Heart left ventricle (tissue), 16 donors: Measurements from ENCODE around the gene MTSS2. TPM values are rescaled to one million over a fixed set of nuclear protein-coding genes. Genes with fewer than 3 reads are reported as not detected.

Source experiments
- ATAC-seq, 4 donors: fragments of 200-7000 bp; cut with Tn5 transposase; one replicate each; pipeline ENCODE4 v1.9.1; 2020 to 2022; ENCODE audit warnings: moderate library complexity in 4 of 4, mild to moderate bottlenecking in 3 of 4, moderate number of reproducible peaks in 1 of 4
- DNase-seq, 5 donors: peaks; one replicate each; pipeline ENCODE4 v3.0.0-alpha.2; 2020
- H3K27ac ChIP-seq, 12 donors: fragments of 200-600 bp; sonication (generic) in 4 of 12; one replicate each; pipeline versions ENCODE4 v1.5.0 to v1.8.0; 2016 to 2022; ENCODE audit warnings: mild to moderate bottlenecking in 2 of 12
- H3K27me3 ChIP-seq, 9 donors: fragments of 200-600 bp; sonication (generic) in 2 of 9; one replicate each; pipeline versions ENCODE4 v1.5.1 to v1.8.0; 2016 to 2022; ENCODE audit warnings: mild to moderate bottlenecking in 3 of 9
- H3K36me3 ChIP-seq, 9 donors: fragments of 200-600 bp; sonication (generic) in 2 of 9; one replicate each; pipeline versions ENCODE4 v1.5.0 to v1.8.0; 2018 to 2022; ENCODE audit warnings: mild to moderate bottlenecking in 2 of 9
- H3K4me1 ChIP-seq, 12 donors: fragments of 200-600 bp; sonication (generic) in 4 of 12; one replicate each; pipeline versions ENCODE4 v1.5.0 to v1.8.0; 2016 to 2022; ENCODE audit warnings: mild to moderate bottlenecking in 3 of 12
- H3K4me3 ChIP-seq, 12 donors: fragments of 200-600 bp; sonication (generic) in 4 of 12; one replicate each; pipeline versions ENCODE4 v1.5.0 to v1.8.0; 2017 to 2022; ENCODE audit warnings: mild to moderate bottlenecking in 9 of 12, moderate library complexity in 4 of 12
- H3K9me3 ChIP-seq, 12 donors: fragments of 200-600 bp; sonication (generic) in 4 of 12; one replicate each; pipeline versions ENCODE4 v1.5.0 to v1.8.0; 2016 to 2022; ENCODE audit warnings: mild to moderate bottlenecking in 1 of 12
- POLR2A ChIP-seq, 2 donors: fragments of 450-650 bp; IDR thresholded peaks; one replicate each; pipeline ENCODE4 v1.6.1; 2017; ENCODE audit warnings: antibody characterized with exemption in 2 of 2, mild to moderate bottlenecking in 2 of 2, moderate library complexity in 2 of 2
- WGBS, 4 donors: extraction: QIAGEN DNeasy Blood & Tissue Kit in 2 of 4; methylation state at CpG; one replicate each; pipeline versions ENCODE4 v1.1.5 to v1.1.7; 2013 to 2018; 5-methylcytosine and 5-hydroxymethylcytosine counted together
- intact Hi-C, 10 donors: fragments of 100-400 bp; cut with DNase I; formaldehyde crosslinking; loops; one replicate each; pipeline versions ENCODE4 v1.11.1 to v1.14.2; 2022
- polyA plus RNA-seq, 2 donors: library from polyadenylated mRNA; stranded (reverse); fragments of 200-250 nt; gene quantifications; one replicate each; pipeline ENCODE4 v1.2.3, GENCODE V29; 2013
- total RNA-seq, 9 donors: library from RNA; depleted of rRNA in 2 of 9; stranded (reverse); fragments of >200 nt in 2 of 9; fragmentation: NEBNext Ultra II Directional in 3 of 9; extraction: Animal tissue kit (Norgen Biotek cat#: 25700) in 3 of 9; gene quantifications; one replicate each; pipeline versions ENCODE4 v1.1.0 to v1.2.4, GENCODE V29; 2016 to 2023
- TF ChIP-seq, protein P1 (sequence below), 12 donors: fragments of 200-600 bp; sonication (generic) in 4 of 12; IDR thresholded peaks; one replicate each; pipeline versions ENCODE4 v1.5.0 to v1.8.0; 2018 to 2022; ENCODE audit warnings: antibody characterized with exemption in 12 of 12, mild to moderate bottlenecking in 5 of 12
- donor health status: ischemic (EF 13 %, LVEDD 7.1; RV severe dilation, severe dysfunction).
- donor health status: healthy with polysubstance abuse.
- donor health status: DM: no; HTN: yes; CAD: no.
- donor health status: DM: no; HTN: no; CAD: no.
- donor health status: ischemic (EF 25% LVEDD 6.9; RV normal size, moderate dysfunction).
- donor health status: ischemic (EF 25% LVEDD 5.7; RV mildly dilated, moderate dysfunction).
- donor health status: healthy.
- donor health status: DM: yes; HTN: yes; CAD: no.
- donor health status: ischemic (EF 35%, LVEDD 5.7; RV mildly dilated, moderate dysfunction).
- donor health status: nonischemic (EF 11% LVEDD 7.7; RV severe dilation, severe dysfunction).
- donor health status: DM: yes; HTN: yes; CAD: no.
- donor health status: PGD.
- donor health status: ischemic (EF 29% LVEDD 5.4; RV normal size, mild dysfunction).
- donor health status: nonischemic (EF 23%, LVEDD 6.1; RV moderate dilation, normal function).

The MTSS2 gene
- total and polyA plus RNA-seq, 11 donors, result 51.9 to 97.1 (median 72.2) TPM

DNA sequence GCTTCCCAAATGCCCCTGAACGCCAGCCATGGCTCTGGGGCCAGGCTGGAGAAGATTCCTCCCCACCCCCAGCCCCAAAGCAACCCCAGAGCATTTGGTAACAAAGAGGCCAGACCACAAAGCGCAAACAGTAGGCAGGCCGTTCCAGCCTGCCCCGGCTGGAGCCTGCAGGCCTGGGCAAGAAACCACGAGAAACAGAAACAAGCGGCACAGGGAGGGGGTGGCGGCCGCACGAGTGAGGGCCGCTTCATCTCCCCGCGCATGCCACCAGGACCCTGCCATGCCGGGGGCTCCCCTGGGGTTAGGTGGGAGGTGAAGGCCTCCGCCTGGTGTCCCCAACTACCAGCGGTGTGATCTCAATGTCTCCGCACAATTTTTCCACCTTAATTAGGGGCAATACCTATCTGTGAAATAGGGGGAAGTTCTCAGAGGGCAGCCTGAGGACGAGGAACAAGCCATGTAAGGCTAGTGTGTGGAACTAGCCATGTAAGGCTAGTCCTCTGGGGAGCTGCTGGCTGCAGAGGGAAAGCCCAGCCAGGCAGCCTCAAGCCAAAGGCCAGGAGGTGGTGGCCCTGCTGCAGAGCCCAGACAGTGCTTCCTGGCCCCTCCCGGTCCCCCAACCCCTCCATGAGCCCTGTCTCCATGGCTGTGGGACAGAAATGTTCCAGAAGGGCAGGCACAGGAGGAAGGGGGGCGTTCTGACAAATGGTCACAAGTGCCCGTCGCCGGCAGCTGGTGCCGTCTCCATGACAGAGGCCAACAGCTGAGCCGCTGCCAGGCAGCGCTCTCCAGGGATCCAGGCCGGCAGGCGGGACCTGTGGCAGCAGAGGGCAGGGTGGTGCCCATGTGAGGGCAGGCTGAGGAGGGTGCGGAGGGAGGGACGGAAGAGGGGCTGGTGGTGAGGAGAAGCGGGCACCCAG, 14.5 kb upstream of the MTSS2 start:
- TF ChIP-seq, protein P1, sequence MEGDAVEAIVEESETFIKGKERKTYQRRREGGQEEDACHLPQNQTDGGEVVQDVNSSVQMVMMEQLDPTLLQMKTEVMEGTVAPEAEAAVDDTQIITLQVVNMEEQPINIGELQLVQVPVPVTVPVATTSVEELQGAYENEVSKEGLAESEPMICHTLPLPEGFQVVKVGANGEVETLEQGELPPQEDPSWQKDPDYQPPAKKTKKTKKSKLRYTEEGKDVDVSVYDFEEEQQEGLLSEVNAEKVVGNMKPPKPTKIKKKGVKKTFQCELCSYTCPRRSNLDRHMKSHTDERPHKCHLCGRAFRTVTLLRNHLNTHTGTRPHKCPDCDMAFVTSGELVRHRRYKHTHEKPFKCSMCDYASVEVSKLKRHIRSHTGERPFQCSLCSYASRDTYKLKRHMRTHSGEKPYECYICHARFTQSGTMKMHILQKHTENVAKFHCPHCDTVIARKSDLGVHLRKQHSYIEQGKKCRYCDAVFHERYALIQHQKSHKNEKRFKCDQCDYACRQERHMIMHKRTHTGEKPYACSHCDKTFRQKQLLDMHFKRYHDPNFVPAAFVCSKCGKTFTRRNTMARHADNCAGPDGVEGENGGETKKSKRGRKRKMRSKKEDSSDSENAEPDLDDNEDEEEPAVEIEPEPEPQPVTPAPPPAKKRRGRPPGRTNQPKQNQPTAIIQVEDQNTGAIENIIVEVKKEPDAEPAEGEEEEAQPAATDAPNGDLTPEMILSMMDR (IDR thresholded peaks at IDR 0.05), result peak in 3 of 12 donors; percentile 4 to 35 (median 27)
- no peak for TF ChIP-seq POLR2A (IDR thresholded peaks at IDR 0.05)
- 69 to 74% (median 72%) methylated on average over 25 to 30 of the region's 30 CpGs for WGBS, 4 donors
- DNase-seq (peak; percentile 73 to 89 (median 80)), ATAC-seq (peak; percentile 71 to 84 (median 76))
- H3K9me3 ChIP-seq, result no peaks in the 10 kb centered on the region
- peaks cover 0 to 7% (median 0%) of the 10 kb centered on the region in 9 donors for H3K36me3 ChIP-seq
- intact Hi-C loops, result loop anchor here in 2 of 10 donors (5.0 kb wide), 1 partner anchor 37 kb away; no protein-coding TSS in a partner anchor
- H3K27ac ChIP-seq, result peak overlapping the region; percentile 36 to 96 (median 72)
- no peak overlapping the region for H3K4me3 ChIP-seq
- H3K27me3 ChIP-seq, result no peaks in the 10 kb centered on the region
- peaks cover 0 to 87% (median 57%) of the 10 kb centered on the region in 12 donors for H3K4me1 ChIP-seq

DNA sequence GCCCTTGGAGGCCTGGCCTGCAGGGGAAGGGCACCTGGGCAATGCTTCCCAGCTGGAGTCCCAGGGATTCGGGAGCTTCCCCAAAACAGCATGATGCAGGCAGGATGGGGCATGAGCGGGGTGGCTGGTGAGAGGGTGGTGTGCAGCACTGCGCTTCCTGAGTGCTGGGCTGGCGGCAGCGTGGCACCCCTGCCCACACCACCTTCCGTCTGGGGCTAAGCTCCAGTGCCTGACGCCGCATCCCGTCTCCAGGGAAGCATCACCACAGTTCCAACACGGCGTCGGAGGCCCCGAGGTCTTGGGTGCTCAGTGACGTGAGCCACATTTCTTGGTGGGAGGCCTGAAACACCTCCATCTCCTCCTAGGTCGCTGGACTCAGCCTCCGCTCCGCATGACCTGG, 13.8 kb upstream of the MTSS2 start:
- intact Hi-C loops, result loop anchor here in 2 of 10 donors (5.0 kb wide), 1 partner anchor 38 kb away; no protein-coding TSS in a partner anchor
- peaks cover 0 to 94% (median 64%) of the 10 kb centered on the region in 12 donors for H3K4me1 ChIP-seq
- peaks cover 0 to 7% (median 0%) of the 10 kb centered on the region in 9 donors for H3K36me3 ChIP-seq
- no peak for ATAC-seq
- H3K4me3 ChIP-seq, result no peak overlapping the region
- no peak for DNase-seq
- H3K9me3 ChIP-seq, result no peaks in the 10 kb centered on the region
- no peaks in the 10 kb centered on the region for H3K27me3 ChIP-seq
- H3K27ac ChIP-seq, result peak overlapping the region in 9 of 12 donors; percentile 49 to 96 (median 75)
- TF ChIP-seq, protein P1 (IDR thresholded peaks at IDR 0.05), result no peak
- no peak for TF ChIP-seq POLR2A (IDR thresholded peaks at IDR 0.05)
- WGBS, 4 donors, result 88 to 96% (median 92%) methylated on average over 7 to 17 of the region's 17 CpGs

DNA sequence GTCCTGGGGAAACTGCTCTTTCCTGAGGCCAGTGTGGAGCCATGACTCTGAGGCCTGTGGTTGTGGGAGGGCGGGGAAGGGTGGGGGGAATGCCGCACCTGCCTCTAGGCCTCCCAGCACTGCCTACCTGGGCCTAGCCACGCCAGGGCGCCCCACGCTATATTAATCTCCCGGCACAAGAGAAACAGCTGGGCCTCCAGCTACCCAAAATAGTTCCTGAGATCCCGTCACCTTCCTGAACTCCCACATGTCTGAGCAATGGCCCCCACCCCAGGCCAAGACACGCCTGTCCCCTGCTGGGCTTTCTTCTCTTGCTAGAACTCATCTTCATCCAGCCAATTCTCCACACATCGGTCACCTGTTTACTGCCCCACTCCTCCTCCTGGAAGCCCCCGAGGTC, 13.0 kb upstream of the MTSS2 start:
- WGBS, 4 donors, result 81 to 87% (median 84%) methylated on average over 5 to 10 of the region's 10 CpGs
- TF ChIP-seq POLR2A (IDR thresholded peaks at IDR 0.05), result no peak
- TF ChIP-seq, protein P1 (IDR thresholded peaks at IDR 0.05), result no peak
- Histone ChIP-seq H3K4me1 (peaks cover 0 to 98% (median 69%) of the 10 kb centered on the region in 12 donors), H3K36me3 (peaks cover 0 to 7% (median 0%) of the 10 kb centered on the region in 9 donors), H3K27me3 (no peaks in the 10 kb centered on the region), H3K27ac (peak overlapping the region in 3 of 12 donors; percentile 75 to 96 (median 95)), H3K4me3 (no peak overlapping the region), H3K9me3 (no peaks in the 10 kb centered on the region)
- DNase-seq, result no peak
- intact Hi-C loops, result no loop called here
- ATAC-seq, result no peak

DNA sequence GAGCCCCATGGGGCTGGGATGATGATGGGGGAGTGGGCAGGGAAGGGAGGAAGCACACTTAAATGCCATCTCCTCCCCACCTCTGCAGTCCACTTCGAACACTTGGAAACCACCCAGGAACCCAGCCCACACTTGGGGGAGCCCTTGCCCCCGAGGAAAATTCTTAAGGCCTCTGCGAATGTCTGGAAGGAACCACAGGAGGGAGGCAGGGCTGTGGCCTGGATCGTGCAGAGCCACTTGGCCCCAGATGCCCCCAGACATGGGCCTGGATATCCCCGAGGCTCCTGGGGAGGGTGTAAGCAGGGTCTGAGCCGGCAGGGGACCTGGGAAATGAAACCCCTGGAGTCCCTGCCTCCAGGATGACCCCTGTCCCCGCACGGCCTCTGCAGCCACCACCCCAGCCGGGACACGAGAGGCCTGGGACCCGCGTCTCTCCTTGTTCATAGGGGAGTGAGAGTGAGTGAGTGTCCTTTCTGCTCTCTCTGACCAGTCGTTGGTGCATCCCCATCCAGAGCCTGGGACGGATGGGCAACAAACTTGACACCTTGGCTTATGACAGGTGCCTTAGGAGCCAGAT, 11.8 kb upstream of the MTSS2 start:
- no peak overlapping the region for H3K4me3 ChIP-seq
- peaks cover 0 to 7% (median 0%) of the 10 kb centered on the region in 9 donors for H3K36me3 ChIP-seq
- TF ChIP-seq POLR2A (IDR thresholded peaks at IDR 0.05), result no peak
- TF ChIP-seq, protein P1 (IDR thresholded peaks at IDR 0.05), result peak in 3 of 12 donors; percentile 5 to 13 (median 10)
- H3K9me3 ChIP-seq, result no peaks in the 10 kb centered on the region
- ATAC-seq (no peak), DNase-seq (no peak)
- H3K4me1 ChIP-seq, result peaks cover 0 to 97% (median 69%) of the 10 kb centered on the region in 12 donors
- 40 to 54% (median 52%) methylated on average over 8 to 14 of the region's 14 CpGs for WGBS, 4 donors
- intact Hi-C loops, result no loop called here
- H3K27ac ChIP-seq, result peak overlapping the region in 8 of 12 donors; percentile 78 to 96 (median 91)
- no peaks in the 10 kb centered on the region for H3K27me3 ChIP-seq
